Astrocyte (in vitro differentiated cells and primary cell): ENCODE measurements around the gene CELF1. TPM values are rescaled to one million over a fixed set of nuclear protein-coding genes. Genes with fewer than 3 reads are reported as not detected.

Experiments
- DNase-seq: peaks from one replicate; pipeline ENCODE4 v3.0.0-alpha.2; 2010; ENCODE audit warnings: low read depth
- FAIRE-seq: peaks from 2 replicates; lab custom pipeline; 2011; peaks lifted over from hg19 to GRCh38; lab: Jason Lieb, UNC
- H2AFZ ChIP-seq: 2 replicates; pipeline ENCODE4 v1.6.0; 2012; ENCODE audit warnings: low read depth, low read length, inconsistent platforms
- H3K27ac ChIP-seq: 2 replicates; pipeline ENCODE4 v1.5.1; 2011; ENCODE audit warnings: low read depth, low read length, inconsistent platforms
- H3K27me3 ChIP-seq: 2 replicates; pipeline ENCODE4 v1.6.0; 2011; ENCODE audit warnings: low read length, inconsistent platforms; ENCODE audit not compliant: insufficient read depth
- H3K36me3 ChIP-seq: 2 replicates; pipeline ENCODE4 v1.5.1; 2011; ENCODE audit warnings: low read length, inconsistent platforms; ENCODE audit not compliant: insufficient read depth
- H3K4me1 ChIP-seq: 2 replicates; pipeline ENCODE4 v1.5.1; 2011; ENCODE audit warnings: low read length, inconsistent platforms; ENCODE audit not compliant: insufficient read depth
- H3K4me2 ChIP-seq: 2 replicates; pipeline ENCODE4 v1.6.0; 2012; ENCODE audit warnings: low read length, inconsistent platforms
- H3K4me3 ChIP-seq: 2 replicates; pipeline ENCODE4 v1.5.1; 2011; ENCODE audit warnings: low read depth, mild to moderate bottlenecking, low read length, inconsistent platforms; ENCODE audit not compliant: insufficient read depth
- H3K79me2 ChIP-seq: 2 replicates; pipeline ENCODE4 v1.6.0; 2012; ENCODE audit warnings: mild to moderate bottlenecking, low read length, inconsistent platforms; ENCODE audit not compliant: insufficient read depth
- H3K9ac ChIP-seq: 2 replicates; pipeline ENCODE4 v1.6.0; 2012; ENCODE audit warnings: mild to moderate bottlenecking, low read length, inconsistent platforms
- H3K9me3 ChIP-seq: 2 replicates; pipeline ENCODE4 v1.5.1; 2012; ENCODE audit warnings: low read depth, mild to moderate bottlenecking, low read length, inconsistent platforms; ENCODE audit not compliant: insufficient read depth
- H4K20me1 ChIP-seq: 2 replicates; pipeline ENCODE4 v1.6.0; 2012; ENCODE audit warnings: low read length, inconsistent platforms; ENCODE audit not compliant: insufficient read depth
- H3K27ac Mint-ChIP-seq: one replicate; pipeline ENCODE4 v1.8.0; 2021; ENCODE audit warnings: mild to moderate bottlenecking, mixed read lengths; ENCODE audit not compliant: unreplicated experiment
- H3K27me3 Mint-ChIP-seq: one replicate; pipeline ENCODE4 v1.8.0; 2021; ENCODE audit warnings: low read depth, mixed read lengths; ENCODE audit not compliant: unreplicated experiment
- H3K36me3 Mint-ChIP-seq: one replicate; pipeline ENCODE4 v1.8.0; 2021; ENCODE audit warnings: low read depth, mixed read lengths; ENCODE audit not compliant: unreplicated experiment
- H3K4me1 Mint-ChIP-seq: one replicate; pipeline ENCODE4 v1.8.0; 2021; ENCODE audit warnings: low read depth, mixed read lengths; ENCODE audit not compliant: unreplicated experiment
- H3K4me3 Mint-ChIP-seq: one replicate; pipeline ENCODE4 v1.8.0; 2021; ENCODE audit warnings: mild to moderate bottlenecking, moderate library complexity, mixed read lengths; ENCODE audit not compliant: unreplicated experiment
- H3K9me3 Mint-ChIP-seq: one replicate; pipeline ENCODE4 v1.8.0; 2021; ENCODE audit warnings: mild to moderate bottlenecking, mixed read lengths; ENCODE audit not compliant: unreplicated experiment
- EZH2 ChIP-seq: IDR thresholded peaks from 2 replicates; pipeline ENCODE4 v1.6.1; 2012; ENCODE audit warnings: mild to moderate bottlenecking, low read length, inconsistent platforms; ENCODE audit not compliant: insufficient read depth
- total RNA-seq: library from RNA; stranded (reverse); gene quantifications from 2 replicates; pipeline ENCODE4 v1.2.1, GENCODE V29; 2021
- TF ChIP-seq, protein P1 (sequence below): IDR thresholded peaks from 2 replicates; pipeline ENCODE4 v1.5.1; 2011; ENCODE audit warnings: low read depth, mild to moderate bottlenecking, inconsistent platforms, low read length, moderate library complexity; ENCODE audit not compliant: insufficient read depth

CELF1 gene
- total RNA-seq, 1 donor from 2014 or later = 101 TPM

- Histone ChIP-seq H4K20me1 (peaks cover 51% of the 10 kb centered on the region), H3K9me3 (no peaks in the 10 kb centered on the region), H3K4me2 (no peak overlapping the region), H3K4me3 (no peak overlapping the region), H3K79me2 (peaks cover 46% of the 10 kb centered on the region), H3K27me3 (no peaks in the 10 kb centered on the region), H2AFZ (no peak overlapping the region), H3K36me3 (peaks cover 33% of the 10 kb centered on the region), H3K9ac (no peak overlapping the region), H3K4me1 (no peaks in the 10 kb centered on the region), H3K27ac (no peak overlapping the region)
- Mint-ChIP-seq H3K36me3 (peaks cover 15% of the 10 kb centered on the region), H3K4me3 (no peak overlapping the region), H3K9me3 (no peaks in the 10 kb centered on the region), H3K27me3 (no peaks in the 10 kb centered on the region), H3K4me1 (peaks cover 12% of the 10 kb centered on the region), H3K27ac (no peak overlapping the region)
- DNase-seq (no peak), FAIRE-seq (no peak)
- TF ChIP-seq, protein P1, sequence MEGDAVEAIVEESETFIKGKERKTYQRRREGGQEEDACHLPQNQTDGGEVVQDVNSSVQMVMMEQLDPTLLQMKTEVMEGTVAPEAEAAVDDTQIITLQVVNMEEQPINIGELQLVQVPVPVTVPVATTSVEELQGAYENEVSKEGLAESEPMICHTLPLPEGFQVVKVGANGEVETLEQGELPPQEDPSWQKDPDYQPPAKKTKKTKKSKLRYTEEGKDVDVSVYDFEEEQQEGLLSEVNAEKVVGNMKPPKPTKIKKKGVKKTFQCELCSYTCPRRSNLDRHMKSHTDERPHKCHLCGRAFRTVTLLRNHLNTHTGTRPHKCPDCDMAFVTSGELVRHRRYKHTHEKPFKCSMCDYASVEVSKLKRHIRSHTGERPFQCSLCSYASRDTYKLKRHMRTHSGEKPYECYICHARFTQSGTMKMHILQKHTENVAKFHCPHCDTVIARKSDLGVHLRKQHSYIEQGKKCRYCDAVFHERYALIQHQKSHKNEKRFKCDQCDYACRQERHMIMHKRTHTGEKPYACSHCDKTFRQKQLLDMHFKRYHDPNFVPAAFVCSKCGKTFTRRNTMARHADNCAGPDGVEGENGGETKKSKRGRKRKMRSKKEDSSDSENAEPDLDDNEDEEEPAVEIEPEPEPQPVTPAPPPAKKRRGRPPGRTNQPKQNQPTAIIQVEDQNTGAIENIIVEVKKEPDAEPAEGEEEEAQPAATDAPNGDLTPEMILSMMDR = no peak
- TF ChIP-seq EZH2 = no peak
These were observed 64.1 kb downstream of the CELF1 start for GRCh38 chr11:47488674-47489394.

DNA sequence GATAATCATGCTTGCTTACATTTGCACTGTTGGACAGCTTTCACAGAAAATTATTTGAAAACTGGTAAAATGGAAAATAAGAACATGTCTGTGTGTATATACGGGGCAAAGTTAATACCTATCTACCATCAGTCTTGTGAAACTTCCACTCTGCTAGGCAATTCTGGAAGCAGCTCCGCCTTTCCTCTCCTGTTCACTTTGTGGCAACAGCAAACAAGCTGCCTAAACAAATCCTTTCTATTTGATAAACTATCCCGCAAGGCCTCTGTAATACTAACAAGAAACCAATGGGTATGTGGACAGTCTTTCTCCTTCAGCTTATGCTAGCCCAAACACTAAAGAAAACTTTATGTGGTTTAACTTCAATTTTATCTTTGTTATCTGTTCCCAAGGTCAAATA, 64.8 kb downstream of the CELF1 start:
- no peak for FAIRE-seq
- no peak overlapping the region for H3K27ac Mint-ChIP-seq
- peaks cover 15% of the 10 kb centered on the region for H3K36me3 Mint-ChIP-seq

More for the DNA sequence above, 64.8 kb downstream of the CELF1 start:
- Mint-ChIP-seq H3K9me3 (no peaks in the 10 kb centered on the region), H3K4me1 (peaks cover 9% of the 10 kb centered on the region), H3K27me3 (no peaks in the 10 kb centered on the region), H3K4me3 (no peak overlapping the region)
- peaks cover 46% of the 10 kb centered on the region for H4K20me1 ChIP-seq
- H3K4me1 ChIP-seq = no peaks in the 10 kb centered on the region
- no peak overlapping the region for H3K9ac ChIP-seq
- H2AFZ ChIP-seq = no peak overlapping the region
- peaks cover 40% of the 10 kb centered on the region for H3K36me3 ChIP-seq
- peaks cover 44% of the 10 kb centered on the region for H3K79me2 ChIP-seq
- H3K27me3 ChIP-seq = no peaks in the 10 kb centered on the region
- no peak overlapping the region for H3K4me2 ChIP-seq
- H3K9me3 ChIP-seq = no peaks in the 10 kb centered on the region
- no peak overlapping the region for H3K4me3 ChIP-seq
- H3K27ac ChIP-seq = no peak overlapping the region
- no peak for TF ChIP-seq EZH2
- TF ChIP-seq, protein P1 = no peak
- DNase-seq = no peak
